ENCODE data around the gene KCND2.
A peak's percentile ranks its signal among the peaks of the same experiment; 100 is the strongest.

KCND2 gene

GRCh38 chr7:120567204-120567603 lies 294.2 kb downstream of the KCND2 start:
- TF ChIP-seq SIN3A (IDR thresholded peaks at IDR 0.05; ENCODE audit: borderline replicate concordance, insufficient read depth, low read length) (no peak), POLR2AphosphoS5 (IDR thresholded peaks at IDR 0.05; ENCODE audit: low read depth, low read length) (no peak), FOXP2 (optimal IDR thresholded peaks at IDR 0.05; ENCODE audit: borderline replicate concordance, extremely low read depth, extremely low read length, insufficient read depth) (no peak), TAF1 (IDR thresholded peaks at IDR 0.05; ENCODE audit: borderline replicate concordance, insufficient read depth, low read length) (no peak), REST (IDR thresholded peaks at IDR 0.05; ENCODE audit: insufficient read depth in 1 of 2, low read depth in 2 of 2, low read length in 2 of 2) (no peak)

GRCh38 chr7:120582916-120583315 lies 309.9 kb downstream of the KCND2 start:
- TF ChIP-seq TAF1 (IDR thresholded peaks at IDR 0.05; ENCODE audit: borderline replicate concordance, insufficient read depth, low read length) (no peak), SIN3A (IDR thresholded peaks at IDR 0.05; ENCODE audit: borderline replicate concordance, insufficient read depth, low read length) (no peak), FOXP2 (optimal IDR thresholded peaks at IDR 0.05; ENCODE audit: borderline replicate concordance, extremely low read depth, extremely low read length, insufficient read depth) (no peak)

GRCh38 chr7:120583899-120584586 lies 311.1 kb downstream of the KCND2 start:
- TF ChIP-seq TAF1 (IDR thresholded peaks at IDR 0.05; ENCODE audit: borderline replicate concordance, insufficient read depth, low read length) (no peak), POLR2AphosphoS5 (IDR thresholded peaks at IDR 0.05; ENCODE audit: low read depth, low read length) (no peak)

GRCh38 chr7:120586571-120586970 lies 313.6 kb downstream of the KCND2 start:
- no peak for TF ChIP-seq REST (IDR thresholded peaks at IDR 0.05; ENCODE audit: insufficient read depth in 1 of 2, low read depth in 2 of 2, low read length in 2 of 2)
- TF ChIP-seq TAF1 (IDR thresholded peaks at IDR 0.05; ENCODE audit: borderline replicate concordance, insufficient read depth, low read length): no peak
- no peak for TF ChIP-seq SIN3A (IDR thresholded peaks at IDR 0.05; ENCODE audit: borderline replicate concordance, insufficient read depth, low read length)
- TF ChIP-seq FOXP2 (optimal IDR thresholded peaks at IDR 0.05; ENCODE audit: borderline replicate concordance, extremely low read depth, extremely low read length, insufficient read depth): no peak
- no peak for TF ChIP-seq POLR2AphosphoS5 (IDR thresholded peaks at IDR 0.05; ENCODE audit: low read depth, low read length)

- TF ChIP-seq FOXP2 (optimal IDR thresholded peaks at IDR 0.05; ENCODE audit: borderline replicate concordance, extremely low read depth, extremely low read length, insufficient read depth): no peak
- no peak for TF ChIP-seq REST (IDR thresholded peaks at IDR 0.05; ENCODE audit: insufficient read depth in 1 of 2, low read depth in 2 of 2, low read length in 2 of 2)
- no peak for TF ChIP-seq SIN3A (IDR thresholded peaks at IDR 0.05; ENCODE audit: borderline replicate concordance, insufficient read depth, low read length)
- no peak for TF ChIP-seq TAF1 (IDR thresholded peaks at IDR 0.05; ENCODE audit: borderline replicate concordance, insufficient read depth, low read length)
- no peak for TF ChIP-seq POLR2AphosphoS5 (IDR thresholded peaks at IDR 0.05; ENCODE audit: low read depth, low read length)
Measured at GRCh38 chr7:120587243-120587642, 314.3 kb downstream of the KCND2 start.

GRCh38 chr7:120588416-120588815 lies 315.4 kb downstream of the KCND2 start:
- TF ChIP-seq TAF1 (IDR thresholded peaks at IDR 0.05; ENCODE audit: borderline replicate concordance, insufficient read depth, low read length) (no peak), FOXP2 (optimal IDR thresholded peaks at IDR 0.05; ENCODE audit: borderline replicate concordance, extremely low read depth, extremely low read length, insufficient read depth) (peak; percentile 33), SIN3A (IDR thresholded peaks at IDR 0.05; ENCODE audit: borderline replicate concordance, insufficient read depth, low read length) (no peak), REST (IDR thresholded peaks at IDR 0.05; ENCODE audit: insufficient read depth in 1 of 2, low read depth in 2 of 2, low read length in 2 of 2) (no peak), POLR2AphosphoS5 (IDR thresholded peaks at IDR 0.05; ENCODE audit: low read depth, low read length) (no peak)

Measured in PFSK-1 (cell line).